GM21619 (cell line): ENCODE results near the gene MON1B.
"Not testable (repeated sequence)": the region's sequence is repeated elsewhere in the genome, so short reads cannot be mapped to it uniquely, and the experiment has no call there.

ENCODE experiments used
- ATAC-seq: cut with Tn5 transposase; IDR thresholded peaks from one replicate; pipeline ENCODE4 v1.9.1; 2021; ENCODE audit not compliant: unreplicated experiment

Gene MON1B

DNA sequence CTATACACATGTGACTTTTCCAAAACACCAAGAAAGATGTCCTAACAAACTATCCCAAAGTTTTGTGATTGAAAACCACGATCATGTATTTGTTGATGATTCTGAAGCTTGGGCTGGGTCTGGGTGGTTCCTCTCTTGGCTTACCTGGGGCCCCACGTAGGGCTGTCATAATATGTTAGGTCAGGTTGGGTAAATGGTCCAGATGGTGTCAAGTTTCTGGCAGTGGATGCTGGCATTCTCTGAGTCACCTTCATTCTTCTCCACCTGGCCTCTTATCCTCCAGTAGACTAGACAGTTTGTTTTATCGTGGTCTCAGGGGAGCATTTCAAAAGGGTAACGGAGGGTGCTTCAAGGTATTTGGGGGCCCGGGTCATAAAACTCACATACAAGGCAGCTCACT is 47.6 kb downstream of the MON1B start:
- no peak for ATAC-seq

DNA sequence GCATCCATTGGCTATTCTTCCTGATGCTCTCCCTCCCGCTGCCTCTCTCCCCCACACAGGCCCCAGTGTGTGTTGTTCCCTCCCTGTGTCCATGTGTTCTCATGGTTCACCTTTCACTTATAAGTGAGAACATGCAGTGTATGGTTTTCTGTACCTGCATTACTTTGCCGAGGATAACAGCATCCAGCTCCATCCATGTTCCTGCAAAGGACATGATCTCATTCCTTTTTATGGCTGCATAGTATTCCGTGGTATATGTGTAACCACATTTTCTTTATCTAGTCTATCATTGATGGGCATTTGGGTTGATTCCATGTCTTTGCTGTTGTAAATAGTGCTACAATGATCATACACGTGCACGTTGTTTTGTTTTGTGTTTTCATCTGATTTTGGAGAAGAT is 51.5 kb downstream of the MON1B start:
- not testable (repeated sequence) for ATAC-seq

DNA sequence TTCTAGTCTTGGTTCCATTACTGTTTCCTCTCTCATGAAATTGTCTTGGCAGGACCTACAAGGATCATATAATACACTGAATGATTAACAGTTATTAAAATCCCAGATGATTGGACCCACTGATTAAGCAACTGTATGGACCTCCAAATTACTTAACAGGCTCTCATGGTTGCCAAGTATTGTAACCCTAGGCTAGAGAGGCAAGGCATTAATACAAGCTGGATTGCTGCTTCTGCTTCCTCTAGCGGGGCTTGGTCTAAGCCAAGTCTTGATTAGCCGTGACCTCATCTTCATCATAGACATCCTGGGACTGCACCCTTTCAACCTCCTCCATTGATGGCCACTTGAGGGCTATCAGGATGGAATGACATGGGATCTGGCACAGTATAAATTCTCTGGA is 55.2 kb downstream of the MON1B start:
- no peak for ATAC-seq

DNA sequence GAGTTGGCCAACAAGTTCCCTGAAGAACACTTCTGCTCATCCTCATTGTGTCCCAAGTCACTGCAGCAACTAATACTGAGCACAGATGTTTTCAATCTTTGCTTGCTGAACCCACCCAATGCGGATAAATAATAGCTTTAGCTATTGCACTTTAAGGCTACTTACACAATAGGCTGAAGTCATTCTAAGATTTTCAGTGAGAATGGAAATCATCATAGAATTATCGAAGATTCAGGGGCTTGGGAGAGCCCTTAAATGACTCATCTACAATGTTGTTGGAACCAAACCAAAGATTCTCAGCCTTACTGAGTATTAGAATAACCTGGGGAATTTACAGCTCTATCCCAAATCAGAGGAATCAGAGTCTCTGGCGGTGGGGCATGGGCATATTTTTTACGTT is 59.4 kb downstream of the MON1B start:
- no peak for ATAC-seq
